H1 (cell line): ENCODE data around the gene PRKAG3. TPM values are rescaled to one million over a fixed set of nuclear protein-coding genes. Genes with fewer than 3 reads are reported as not detected.

ENCODE experiments used
- CTCF ChIA-PET: fragments of 300-600 bp; sonication (Branson Sonifier 250); formaldehyde crosslinking; loops from one replicate; lab custom pipeline; 2021; ENCODE audit not compliant: partially characterized antibody; lab: Charles Lee
- POLR2A ChIA-PET: fragments of 300-600 bp; sonication (Branson Sonifier 250); formaldehyde crosslinking; loops from one replicate; lab custom pipeline; 2021; ENCODE audit warnings: inconsistent platforms; ENCODE audit not compliant: partially characterized antibody; lab: Charles Lee
- DNase-seq, 2 experiments: peaks; one replicate each; pipeline versions ENCODE4 v3.0.0 to v3.0.0-alpha.2; 2010 to 2022; ENCODE audit warnings: low spot score in 2 of 2, low read depth in 1 of 2, mixed read lengths in 1 of 2
- FAIRE-seq: peaks from 2 replicates; lab custom pipeline; 2011; peaks lifted over from hg19 to GRCh38; lab: Jason Lieb, UNC
- H2AFZ ChIP-seq: 2 replicates; pipeline ENCODE4 v1.8.1; 2012; ENCODE audit warnings: low read length, inconsistent platforms
- H2AK5ac ChIP-seq: 2 replicates; pipeline ENCODE4 v1.6.1; 2013; ENCODE audit warnings: low read depth, low read length
- H2BK120ac ChIP-seq: replicated peaks from 2 replicates; pipeline ENCODE3; 2013; ENCODE audit warnings: low read depth, low read length, inconsistent platforms
- H2BK12ac ChIP-seq: 2 replicates; pipeline ENCODE4 v1.6.1; 2013; ENCODE audit warnings: low read depth, low read length
- H2BK15ac ChIP-seq: 2 replicates; pipeline ENCODE4 v1.6.1; 2013; ENCODE audit warnings: low read length
- H2BK20ac ChIP-seq: 2 replicates; pipeline ENCODE4 v1.6.1; 2013; ENCODE audit warnings: low read length
- H2BK5ac ChIP-seq: 2 replicates; pipeline ENCODE4 v1.6.1; 2013; ENCODE audit warnings: low read depth, low read length
- H3K14ac ChIP-seq: 2 replicates; pipeline ENCODE4 v1.6.1; 2013; ENCODE audit warnings: inconsistent platforms; ENCODE audit not compliant: insufficient read length
- H3K18ac ChIP-seq: 2 replicates; pipeline ENCODE4 v1.6.1; 2013; ENCODE audit warnings: low read length; ENCODE audit errors: extremely low read depth
- H3K23ac ChIP-seq: 2 replicates; pipeline ENCODE4 v1.6.1; 2013; ENCODE audit warnings: inconsistent platforms; ENCODE audit not compliant: insufficient read length
- H3K23me2 ChIP-seq: 2 replicates; pipeline ENCODE4 v1.6.1; 2013; ENCODE audit warnings: low read depth, low read length
- H3K27ac ChIP-seq: 2 replicates; pipeline ENCODE4 v1.6.1; 2011; ENCODE audit warnings: low read depth, low read length, inconsistent platforms
- H3K27me3 ChIP-seq, 4 experiments: replicated peaks in 1 of 4; 1 replicate in 1 of 4; 2 replicates in 3 of 4; pipeline versions ENCODE4 v1.6.1 to v1.8.1; 2011 to 2013; ENCODE audit warnings: low read length in 3 of 4, mild to moderate bottlenecking in 3 of 4, inconsistent platforms in 2 of 4, mixed read lengths in 2 of 4, moderate library complexity in 1 of 4; ENCODE audit not compliant: control insufficient read depth in 3 of 4, insufficient read depth in 3 of 4; ENCODE audit errors: extremely low read depth in 1 of 4
- H3K36me3 ChIP-seq, 4 experiments: 2 replicates each; pipeline versions ENCODE4 v1.6.1 to v1.8.1; 2011 to 2013; ENCODE audit warnings: mild to moderate bottlenecking in 4 of 4, low read length in 3 of 4, moderate library complexity in 2 of 4, control low read depth in 1 of 4, inconsistent platforms in 1 of 4; ENCODE audit not compliant: insufficient read depth in 4 of 4, control insufficient read depth in 2 of 4
- H3K4ac ChIP-seq: replicated peaks from 2 replicates; pipeline ENCODE3; 2013; ENCODE audit warnings: low read length, low read depth, mixed read lengths, inconsistent platforms; ENCODE audit not compliant: insufficient read length
- H3K4me1 ChIP-seq, 4 experiments: replicated peaks in 1 of 4; 1 replicate in 1 of 4; 2 replicates in 3 of 4; pipeline versions ENCODE4 v1.6.1 to v1.8.1; 2011 to 2013; ENCODE audit warnings: low read length in 3 of 4, inconsistent platforms in 2 of 4, mixed read lengths in 1 of 4; ENCODE audit not compliant: insufficient read depth in 4 of 4, control insufficient read depth in 3 of 4
- H3K4me2 ChIP-seq, 2 experiments: 2 replicates each; pipeline versions ENCODE4 v1.6.1 to v1.8.1; 2011 to 2013; ENCODE audit warnings: low read depth in 2 of 2, low read length in 2 of 2, control low read depth in 1 of 2, inconsistent platforms in 1 of 2, mild to moderate bottlenecking in 1 of 2; ENCODE audit not compliant: insufficient read depth in 1 of 2
- H3K4me3 ChIP-seq, 4 experiments: fragments of 200-600, 300-600 bp in 1 of 4; sonication (generic), shearing (Covaris generic), sonication (Bioruptor Twin) in 1 of 4; 2 replicates each; pipeline versions ENCODE4 v1.5.1 to v1.8.1; 2011 to 2016; ENCODE audit warnings: low read length in 4 of 4, low read depth in 3 of 4, control low read depth in 2 of 4, inconsistent platforms in 2 of 4, mild to moderate bottlenecking in 2 of 4, mixed read lengths in 1 of 4, moderate library complexity in 1 of 4; ENCODE audit not compliant: insufficient read depth in 2 of 4; ENCODE audit errors: extremely low read depth in 1 of 4
- H3K56ac ChIP-seq: replicated peaks from 2 replicates; pipeline ENCODE3; 2013; ENCODE audit warnings: low read depth, mild to moderate bottlenecking, mixed read lengths, low read length, inconsistent platforms; ENCODE audit not compliant: insufficient read length
- H3K79me1 ChIP-seq: 2 replicates; pipeline ENCODE4 v1.6.1; 2013; ENCODE audit warnings: low read depth, low read length, control low read depth
- H3K79me2 ChIP-seq, 2 experiments: 2 replicates each; pipeline versions ENCODE4 v1.6.1 to v1.8.1; 2012 to 2013; ENCODE audit warnings: low read length in 2 of 2, mild to moderate bottlenecking in 2 of 2, inconsistent platforms in 1 of 2; ENCODE audit not compliant: insufficient read depth in 2 of 2, control insufficient read depth in 1 of 2
- H3K9ac ChIP-seq, 4 experiments: replicated peaks in 1 of 4; 1 replicate in 1 of 4; 2 replicates in 3 of 4; pipeline versions ENCODE4 v1.6.1 to v1.8.1; 2011 to 2013; ENCODE audit warnings: low read depth in 3 of 4, low read length in 3 of 4, control low read depth in 2 of 4, mild to moderate bottlenecking in 2 of 4, moderate library complexity in 2 of 4, inconsistent platforms in 1 of 4; ENCODE audit errors: extremely low read depth in 1 of 4
- H3K9me3 ChIP-seq, 2 experiments: 2 replicates each; pipeline versions ENCODE4 v1.6.1 to v1.8.1; 2012 to 2013; ENCODE audit warnings: mild to moderate bottlenecking in 2 of 2, moderate library complexity in 2 of 2, control low read depth in 1 of 2, inconsistent platforms in 1 of 2, low read depth in 1 of 2, low read length in 1 of 2, mixed read lengths in 1 of 2; ENCODE audit not compliant: insufficient read depth in 2 of 2
- H4K20me1 ChIP-seq, 2 experiments: replicated peaks in 1 of 2; 2 replicates each; pipeline versions ENCODE3 to v1.8.1; 2011 to 2013; ENCODE audit warnings: inconsistent platforms in 2 of 2, low read length in 2 of 2, mild to moderate bottlenecking in 1 of 2; ENCODE audit not compliant: insufficient read depth in 2 of 2, control insufficient read depth in 1 of 2
- H4K5ac ChIP-seq: 2 replicates; pipeline ENCODE4 v1.6.1; 2013; ENCODE audit warnings: low read length, low read depth, mixed read lengths, inconsistent platforms; ENCODE audit not compliant: insufficient read length
- H4K8ac ChIP-seq: 2 replicates; pipeline ENCODE4 v1.8.0; 2013; ENCODE audit warnings: mild to moderate bottlenecking, moderate library complexity, low read length, inconsistent platforms; ENCODE audit not compliant: insufficient read depth; ENCODE audit errors: extremely low read depth
- H4K91ac ChIP-seq: replicated peaks from 2 replicates; pipeline ENCODE3; 2013; ENCODE audit warnings: low read length, mixed read lengths, inconsistent platforms; ENCODE audit not compliant: insufficient read length
- KDM1A ChIP-seq: fragments of 200-600, 300-600 bp; sonication (generic); IDR thresholded peaks from 2 replicates; pipeline ENCODE4 v1.7.1; 2016; ENCODE audit warnings: mild to moderate bottlenecking, low read length, borderline replicate concordance
- KDM5A ChIP-seq: fragments of 200-600 bp; IDR thresholded peaks from 2 replicates; pipeline ENCODE4 v1.7.1; 2012; ENCODE audit warnings: mild to moderate bottlenecking, low read length, inconsistent platforms, mixed read lengths
- RNF2 ChIP-seq: fragments of 200-900, 300-1000 bp; sonication (generic); IDR thresholded peaks from 2 replicates; pipeline ENCODE4 v1.7.1; 2016; ENCODE audit warnings: borderline replicate concordance, low read depth, mild to moderate bottlenecking, antibody characterized with exemption, low read length; ENCODE audit not compliant: poor library complexity, severe bottlenecking; ENCODE audit errors: missing control alignments
- SP4 ChIP-seq: IDR thresholded peaks from 2 replicates; pipeline ENCODE4 v1.6.1; 2012; ENCODE audit warnings: low read length, inconsistent platforms
- WGBS, 2 experiments: shearing (Covaris generic) in 1 of 2; methylation state at CpG; one replicate each; pipeline versions ENCODE4 v1.1.6 to v1.1.7; 2013 to 2015; ENCODE audit warnings: low lambda C conversion rate in 2 of 2, mixed read lengths in 2 of 2, inconsistent platforms in 1 of 2, low coverage in 1 of 2, missing lambda C conversion rate in 1 of 2; ENCODE audit not compliant: insufficient replicate concordance in 2 of 2, insufficient coverage in 1 of 2, insufficient read length in 1 of 2; ENCODE audit errors: extremely low coverage in 1 of 2, missing lambda C conversion rate in 1 of 2; 5-methylcytosine and 5-hydroxymethylcytosine counted together
- polyA plus RNA-seq, 7 experiments: library from polyadenylated mRNA; depleted of rRNA in 3 of 7; stranded (reverse) in 5 of 7; unstranded in 2 of 7; fragments of >200 nt in 5 of 7; fragments of 200-250 nt in 2 of 7; gene quantifications; 1 replicate in 5 of 7; 2 replicates in 1 of 7; 4 replicates in 1 of 7; pipeline versions ENCODE4 v1.2.1 to v1.2.3, GENCODE V29; 2011 to 2013; ENCODE audit warnings: missing spikeins in 2 of 7, mixed read lengths in 2 of 7
- total RNA-seq: library from RNA; stranded (reverse); fragmentation: NEBNext Ultra II Directional; extraction: Animal tissue kit (Norgen Biotek cat#: 25700); gene quantifications from 2 replicates; pipeline ENCODE4 v1.2.1, GENCODE V29; 2021

Gene PRKAG3
- total and polyA plus RNA-seq, 2 of the 8 experiments (the other 6 are each of a cell fraction or from before 2014, with no cell fraction given) = not detected

GRCh38 chr2:218813771-218814460 is 17.7 kb downstream of the PRKAG3 start:
- no peak overlapping the region for H3K56ac ChIP-seq
- CTCF ChIA-PET = interaction anchor here (0.7 to 1.4 kb wide), 3 partner anchors 9 to 228 kb away, joined by 3 to 7 read pairs (median 4); no protein-coding TSS in a partner anchor
- no peak overlapping the region for H4K91ac ChIP-seq
- no peak overlapping the region for H2AFZ ChIP-seq
- H3K9ac ChIP-seq = no peak overlapping the region
- H4K20me1 ChIP-seq = no peaks in the 10 kb centered on the region
- H3K4me2 ChIP-seq = no peak overlapping the region
- H3K9me3 ChIP-seq = no peaks in the 10 kb centered on the region
- H3K14ac ChIP-seq = no peak overlapping the region
- no peak overlapping the region for H2BK15ac ChIP-seq
- H3K4ac ChIP-seq = no peak overlapping the region
- POLR2A ChIA-PET = no interaction called here
- no peaks in the 10 kb centered on the region for H3K79me2 ChIP-seq
- H3K27ac ChIP-seq = no peak overlapping the region
- H3K36me3 ChIP-seq = no peaks in the 10 kb centered on the region
- no peaks in the 10 kb centered on the region for H3K27me3 ChIP-seq
- no peak overlapping the region for H4K5ac ChIP-seq
- DNase-seq = no peak
- TF ChIP-seq KDM1A (no peak), KDM5A (no peak), SP4 (no peak), RNF2 (no peak)
- TF ChIP-seq, all 59 proteins: peak for 0
- H2BK20ac ChIP-seq = no peak overlapping the region
- H3K18ac ChIP-seq = no peak overlapping the region
- no peak overlapping the region for H2BK5ac ChIP-seq
- no peak overlapping the region for H2AK5ac ChIP-seq
- no peaks in the 10 kb centered on the region for H3K4me1 ChIP-seq
- no peak for FAIRE-seq
- no peak overlapping the region for H3K4me3 ChIP-seq
- no peaks in the 10 kb centered on the region for H3K79me1 ChIP-seq
- no peak overlapping the region for H4K8ac ChIP-seq
- no peaks in the 10 kb centered on the region for H3K23me2 ChIP-seq
- 88% methylated on average over 11 of the region's 11 CpGs; no CpG with 5 or more reads in 1 of the 2 experiments for WGBS, 2 experiments
- H2BK120ac ChIP-seq = no peak overlapping the region
- H3K23ac ChIP-seq = no peak overlapping the region
- no peak overlapping the region for H2BK12ac ChIP-seq
